ENCODE results near the gene ABCA4.

- TF ChIP-seq, protein P1, sequence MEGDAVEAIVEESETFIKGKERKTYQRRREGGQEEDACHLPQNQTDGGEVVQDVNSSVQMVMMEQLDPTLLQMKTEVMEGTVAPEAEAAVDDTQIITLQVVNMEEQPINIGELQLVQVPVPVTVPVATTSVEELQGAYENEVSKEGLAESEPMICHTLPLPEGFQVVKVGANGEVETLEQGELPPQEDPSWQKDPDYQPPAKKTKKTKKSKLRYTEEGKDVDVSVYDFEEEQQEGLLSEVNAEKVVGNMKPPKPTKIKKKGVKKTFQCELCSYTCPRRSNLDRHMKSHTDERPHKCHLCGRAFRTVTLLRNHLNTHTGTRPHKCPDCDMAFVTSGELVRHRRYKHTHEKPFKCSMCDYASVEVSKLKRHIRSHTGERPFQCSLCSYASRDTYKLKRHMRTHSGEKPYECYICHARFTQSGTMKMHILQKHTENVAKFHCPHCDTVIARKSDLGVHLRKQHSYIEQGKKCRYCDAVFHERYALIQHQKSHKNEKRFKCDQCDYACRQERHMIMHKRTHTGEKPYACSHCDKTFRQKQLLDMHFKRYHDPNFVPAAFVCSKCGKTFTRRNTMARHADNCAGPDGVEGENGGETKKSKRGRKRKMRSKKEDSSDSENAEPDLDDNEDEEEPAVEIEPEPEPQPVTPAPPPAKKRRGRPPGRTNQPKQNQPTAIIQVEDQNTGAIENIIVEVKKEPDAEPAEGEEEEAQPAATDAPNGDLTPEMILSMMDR (IDR thresholded peaks at IDR 0.05; ENCODE audit: extremely low read depth in 1 of 2, insufficient read depth in 1 of 2, low read depth in 1 of 2, low read length in 2 of 2), result no peak
- TF ChIP-seq GATA2 (IDR thresholded peaks at IDR 0.05; ENCODE audit: insufficient read depth, insufficient read length, low read depth, low read length) (no peak), MYC (IDR thresholded peaks at IDR 0.05; ENCODE audit: low read depth, low read length) (no peak), POLR2A (IDR thresholded peaks at IDR 0.05; ENCODE audit: low read depth, low read length) (no peak), EZH2 (IDR thresholded peaks at IDR 0.05; ENCODE audit: borderline replicate concordance, low read depth, low read length, severe bottlenecking) (no peak), POLR2AphosphoS5 (IDR thresholded peaks at IDR 0.05; ENCODE audit: insufficient read depth, low read depth, low read length) (no peak), MAX (IDR thresholded peaks at IDR 0.05; ENCODE audit: insufficient read depth, insufficient read length) (no peak), JUN (IDR thresholded peaks at IDR 0.05; ENCODE audit: borderline replicate concordance, insufficient read depth, insufficient read length, low read depth) (no peak)
Observed at GRCh38 chr1:94055459-94056122, 65.4 kb downstream of the ABCA4 start.

Data from endothelial cell of umbilical vein (primary cell).